Measurements from ENCODE around the gene C10orf95.

C10orf95 gene

GRCh38 chr10:102475451-102476040 lies 24.2 kb upstream of the C10orf95 start:
- H3K4me3 ChIP-seq (ENCODE audit: low read length) = no peak overlapping the region
- no peak for TF ChIP-seq CTCF (conservative IDR thresholded peaks at IDR 0.05; ENCODE audit: low read depth, low read length)
- DNase-seq (ENCODE audit: low read depth) = no peak

- TF ChIP-seq CTCF (conservative IDR thresholded peaks at IDR 0.05; ENCODE audit: low read depth, low read length) = no peak
- no peak for DNase-seq (ENCODE audit: low read depth)
- no peak overlapping the region for H3K4me3 ChIP-seq (ENCODE audit: low read length)
These were observed 22.3 kb upstream of the C10orf95 start for GRCh38 chr10:102473445-102474331.

- no peak for TF ChIP-seq CTCF (conservative IDR thresholded peaks at IDR 0.05; ENCODE audit: low read depth, low read length)
- no peak for DNase-seq (ENCODE audit: low read depth)
- H3K4me3 ChIP-seq (ENCODE audit: low read length) = no peak overlapping the region
These were observed 19.5 kb upstream of the C10orf95 start for GRCh38 chr10:102470579-102471546.

- no peak for TF ChIP-seq CTCF (conservative IDR thresholded peaks at IDR 0.05; ENCODE audit: low read depth, low read length)
- no peak for DNase-seq (ENCODE audit: low read depth)
- no peak overlapping the region for H3K4me3 ChIP-seq (ENCODE audit: low read length)
These were observed 17.3 kb upstream of the C10orf95 start for GRCh38 chr10:102468683-102469082.

GRCh38 chr10:102467971-102468438 lies 16.7 kb upstream of the C10orf95 start:
- no peak for TF ChIP-seq CTCF (conservative IDR thresholded peaks at IDR 0.05; ENCODE audit: low read depth, low read length)
- no peak overlapping the region for H3K4me3 ChIP-seq (ENCODE audit: low read length)
- no peak for DNase-seq (ENCODE audit: low read depth)

- TF ChIP-seq CTCF (conservative IDR thresholded peaks at IDR 0.05; ENCODE audit: low read depth, low read length) = no peak
- no peak overlapping the region for H3K4me3 ChIP-seq (ENCODE audit: low read length)
- no peak for DNase-seq (ENCODE audit: low read depth)
These were observed 16.0 kb upstream of the C10orf95 start for GRCh38 chr10:102467318-102467717.
